Measurements from ENCODE around the gene SLC16A7.

Gene SLC16A7

DNA sequence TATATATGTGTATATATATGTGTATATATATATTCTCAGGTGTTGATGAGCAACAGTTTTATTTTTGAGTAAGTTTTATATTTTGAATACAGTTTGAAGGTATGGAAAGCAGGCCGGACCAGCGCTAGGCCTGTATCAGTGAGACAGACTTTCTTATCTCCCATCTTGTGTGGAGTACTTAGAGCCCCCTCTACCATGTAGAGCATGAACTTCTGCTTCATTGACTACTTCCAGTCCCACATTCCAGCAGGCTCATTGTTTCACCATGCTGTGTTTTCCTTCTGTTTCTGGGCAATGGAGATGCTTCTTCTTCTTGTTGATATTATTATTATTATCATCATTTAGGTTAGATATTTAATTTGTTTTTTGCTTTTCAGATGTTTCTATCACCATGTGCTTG is 76.4 kb downstream of the SLC16A7 start:
- DNase-seq, result no peak

- DNase-seq, result no peak
Measured at GRCh38 chr12:59675461-59675860, 79.6 kb downstream of the SLC16A7 start.

- DNase-seq, result no peak
Measured at GRCh38 chr12:59677857-59678256, 82.0 kb downstream of the SLC16A7 start.

DNA sequence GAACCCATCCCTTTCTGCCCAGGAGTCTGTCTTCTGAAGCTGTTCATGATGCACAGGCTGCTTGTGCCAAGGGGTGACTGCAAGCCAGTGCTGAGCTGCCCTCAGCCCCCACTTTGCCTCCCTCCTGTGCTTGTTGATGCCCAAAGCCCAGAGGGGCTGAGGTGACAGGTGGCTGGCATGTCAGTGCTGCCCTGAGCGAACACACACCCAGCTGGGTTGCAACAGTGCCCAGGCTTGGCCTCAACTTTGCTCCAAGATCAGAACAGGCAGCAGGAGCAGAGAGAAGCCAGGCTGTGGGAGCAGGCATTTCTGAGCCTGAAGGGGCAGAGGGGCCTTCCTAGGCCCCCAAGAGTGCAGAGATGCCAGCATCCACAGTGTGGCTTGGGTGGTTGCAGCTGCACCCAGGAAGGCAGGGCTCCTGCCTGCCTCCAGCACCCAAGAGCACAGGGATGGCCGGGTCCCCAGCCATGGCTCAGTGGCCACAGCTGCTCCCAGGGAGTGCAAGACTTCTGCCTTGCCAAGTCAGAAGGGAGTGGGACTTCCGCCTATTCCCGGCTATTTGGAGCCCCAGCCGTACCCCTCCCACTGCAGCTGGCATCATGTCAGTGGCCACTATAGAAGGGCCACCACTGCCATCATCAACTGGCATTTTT is 83.1 kb downstream of the SLC16A7 start:
- no peak for DNase-seq

DNA sequence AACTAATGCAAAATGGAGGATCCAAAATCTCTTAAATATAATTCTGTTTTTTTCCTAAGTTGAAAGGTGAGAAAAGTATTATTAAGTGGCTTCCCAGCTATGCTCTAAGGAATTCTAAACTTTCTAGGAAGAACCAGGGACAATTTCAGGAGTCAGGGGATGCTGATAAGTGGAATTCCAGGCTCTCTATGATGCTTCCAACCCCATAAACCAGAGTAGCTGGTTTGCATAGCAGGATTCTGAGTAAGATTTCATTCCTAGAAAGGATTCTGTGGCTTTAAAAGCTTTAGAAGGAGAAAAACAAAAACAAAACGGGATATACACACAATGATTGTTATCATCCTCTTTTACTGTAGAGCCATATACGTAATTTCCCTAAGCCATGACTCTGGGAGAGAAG is 93.9 kb downstream of the SLC16A7 start:
- no peak for DNase-seq

DNA sequence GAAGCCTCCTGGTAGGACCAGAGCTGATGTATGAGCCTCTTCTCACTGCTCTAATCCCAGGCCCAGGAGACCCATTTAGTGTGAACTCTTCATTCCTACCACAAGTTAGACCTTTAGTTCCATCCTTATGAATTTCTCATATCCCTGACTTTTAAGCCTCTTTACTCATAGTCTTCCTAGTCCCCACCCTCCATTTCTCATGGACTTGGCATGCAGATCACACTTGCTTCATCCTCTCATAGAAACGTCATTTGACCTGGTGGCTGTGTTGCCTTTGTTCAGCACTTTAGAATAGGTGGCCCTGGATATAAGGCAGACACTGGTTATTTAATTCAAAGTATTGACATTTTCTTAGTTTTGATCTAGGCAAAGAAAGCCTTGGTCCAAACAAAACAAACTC is 99.5 kb downstream of the SLC16A7 start:
- no peak for DNase-seq

- no peak for DNase-seq
Measured at GRCh38 chr12:59698600-59698999, 102.8 kb downstream of the SLC16A7 start.

DNA sequence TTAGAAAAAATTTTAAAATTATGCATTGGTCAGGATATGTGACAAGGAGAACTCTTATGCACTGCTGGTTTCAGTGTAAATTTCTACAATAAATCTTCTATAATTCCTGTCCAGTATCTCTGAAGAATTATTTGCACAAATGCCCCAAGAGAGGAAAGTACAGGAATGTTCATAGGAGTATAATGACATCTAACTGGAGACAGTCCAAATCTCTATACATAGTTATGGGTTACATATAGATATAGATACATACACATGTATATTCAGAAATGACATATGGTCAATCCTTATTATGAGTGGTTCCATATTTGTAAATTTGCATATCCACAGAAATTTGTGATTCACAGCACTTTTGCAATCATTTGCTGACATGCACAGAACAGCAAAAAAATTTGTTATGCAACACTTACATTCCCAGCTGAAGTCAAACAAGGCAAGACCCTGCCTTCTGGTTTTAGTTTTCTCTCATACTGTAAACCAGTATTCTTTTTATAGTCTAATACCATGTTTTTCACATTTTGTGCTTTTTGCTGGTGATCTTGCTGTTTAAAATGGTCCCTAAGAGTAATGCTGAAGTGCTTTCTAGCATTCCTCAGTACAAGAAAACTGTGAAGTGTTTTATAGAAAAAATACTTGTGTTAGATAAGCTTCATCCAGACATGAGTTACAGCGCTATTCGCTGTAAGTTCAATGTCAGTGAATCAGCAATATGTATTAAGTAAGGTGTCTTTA is 103.8 kb downstream of the SLC16A7 start:
- no peak for DNase-seq

DNA sequence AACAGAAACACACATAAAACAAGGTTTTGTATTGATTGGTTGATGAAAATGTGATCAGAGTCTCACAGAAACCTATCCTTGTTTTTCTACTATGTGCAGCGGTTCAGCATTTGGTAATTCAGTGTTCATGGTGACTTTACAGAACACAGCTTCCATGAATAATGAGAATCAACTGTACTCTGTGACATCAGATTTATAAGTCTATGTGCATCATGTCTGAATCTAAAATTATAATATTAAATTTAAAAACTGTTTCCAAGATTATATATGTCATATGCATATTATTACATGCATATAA is 104.3 kb downstream of the SLC16A7 start:
- DNase-seq, result no peak

GRCh38 chr12:59708064-59708463 is 112.2 kb downstream of the SLC16A7 start:
- no peak for DNase-seq

DNA sequence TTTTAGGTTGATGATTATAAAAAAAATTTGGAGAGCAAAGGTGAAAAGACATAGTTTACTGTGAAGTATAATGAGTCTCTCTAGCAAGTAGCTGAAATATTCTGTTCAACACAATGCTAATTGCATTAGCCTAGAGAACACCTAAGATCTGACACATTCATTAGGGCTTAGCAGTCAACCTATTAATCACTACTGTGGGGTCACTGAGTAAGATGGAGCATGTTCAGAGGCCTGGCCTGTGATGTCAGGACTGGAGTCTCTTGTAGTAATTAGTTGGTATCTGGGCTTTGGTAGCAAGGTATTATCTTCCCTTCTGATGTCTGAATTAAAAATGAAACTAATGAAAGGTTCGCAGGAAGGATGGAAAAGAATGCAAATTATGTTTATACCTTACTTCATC is 112.7 kb downstream of the SLC16A7 start:
- DNase-seq, result no peak

DNA sequence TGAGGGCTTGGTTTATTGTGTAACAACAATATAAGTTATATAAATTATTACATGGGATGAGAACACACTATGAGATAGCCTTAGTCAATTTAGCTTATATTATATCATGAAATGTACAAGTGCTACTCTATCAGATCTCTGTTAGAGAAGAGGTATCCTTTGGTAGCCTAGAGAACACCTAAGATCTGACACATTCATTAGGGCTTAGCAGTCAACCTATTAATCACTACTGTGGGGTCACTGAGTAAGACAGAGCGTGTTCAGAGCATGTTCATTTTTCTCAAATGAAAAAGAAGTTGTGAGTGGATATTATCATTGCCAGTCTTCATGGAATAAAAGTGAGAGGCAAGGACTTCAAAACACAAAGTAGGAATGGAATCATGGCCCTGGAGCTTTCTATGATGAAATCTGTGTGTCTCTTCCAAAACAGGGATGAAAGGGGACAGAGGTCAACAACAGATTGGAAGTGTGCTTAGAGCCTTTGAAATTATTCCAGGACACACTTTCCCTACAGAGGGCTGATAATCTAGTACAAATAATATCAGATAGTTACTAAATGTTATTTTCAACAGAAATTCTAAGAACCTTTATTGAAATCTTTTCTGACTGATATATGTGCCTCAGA is 114.3 kb downstream of the SLC16A7 start:
- no peak for DNase-seq

DNA sequence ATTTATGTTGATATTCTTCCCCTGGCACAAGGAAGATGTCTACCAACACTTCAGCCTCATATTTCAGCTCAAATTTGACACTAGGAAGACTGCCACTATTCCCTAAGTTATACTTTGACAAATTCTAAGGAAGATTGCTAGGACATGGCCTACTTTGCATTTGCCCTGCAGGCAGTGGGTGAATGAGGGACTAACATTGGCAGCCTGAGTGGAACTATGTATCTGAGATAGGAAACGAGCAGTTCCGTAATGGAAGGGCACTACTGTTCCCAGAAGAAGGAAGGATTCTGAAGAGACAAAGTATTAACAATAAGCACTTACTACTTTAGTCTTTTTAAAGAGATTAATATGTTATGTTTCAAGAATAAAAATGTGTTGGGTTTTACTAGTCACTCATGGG is 115.1 kb downstream of the SLC16A7 start:
- no peak for DNase-seq

GRCh38 chr12:59715434-59715833 is 119.6 kb downstream of the SLC16A7 start:
- DNase-seq, result no peak

DNA sequence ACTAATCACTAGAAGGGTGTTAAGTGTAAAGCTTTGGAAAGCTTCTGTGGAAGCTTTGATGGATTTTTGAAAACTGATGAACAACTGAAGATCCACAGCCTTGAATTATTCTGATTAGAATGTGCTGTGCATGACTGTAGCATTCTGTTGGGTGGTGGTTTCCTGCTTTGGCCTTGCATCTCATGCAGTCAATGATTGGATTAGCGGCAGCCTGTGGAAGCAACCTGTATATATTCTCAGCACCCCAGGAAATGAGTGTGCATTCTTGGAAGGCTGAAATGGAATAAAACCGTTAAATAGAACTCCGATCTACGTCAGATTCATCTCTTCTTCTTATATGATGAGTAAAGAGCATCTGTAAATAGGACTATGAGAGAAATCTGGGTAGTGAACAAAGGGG is 120.2 kb downstream of the SLC16A7 start:
- DNase-seq, result no peak

DNA sequence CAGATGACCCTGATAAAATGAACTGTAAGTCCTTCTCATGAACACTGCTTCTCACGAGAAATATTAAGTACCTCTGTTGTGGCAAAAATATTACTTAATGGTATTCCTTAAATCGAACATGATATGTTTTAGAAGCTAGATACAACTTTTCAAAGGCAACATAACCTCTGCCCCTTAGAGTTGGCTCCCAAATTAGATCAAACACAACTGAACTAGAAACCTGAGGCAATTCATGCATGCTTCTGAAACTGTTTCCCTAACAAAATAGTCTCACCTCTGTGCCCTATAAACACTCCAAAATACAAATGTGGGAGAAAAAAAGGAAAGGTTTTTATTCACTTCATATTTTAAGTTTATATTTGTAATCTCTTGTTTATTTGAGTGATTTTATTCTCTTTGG is 121.6 kb downstream of the SLC16A7 start:
- DNase-seq, result no peak

DNA sequence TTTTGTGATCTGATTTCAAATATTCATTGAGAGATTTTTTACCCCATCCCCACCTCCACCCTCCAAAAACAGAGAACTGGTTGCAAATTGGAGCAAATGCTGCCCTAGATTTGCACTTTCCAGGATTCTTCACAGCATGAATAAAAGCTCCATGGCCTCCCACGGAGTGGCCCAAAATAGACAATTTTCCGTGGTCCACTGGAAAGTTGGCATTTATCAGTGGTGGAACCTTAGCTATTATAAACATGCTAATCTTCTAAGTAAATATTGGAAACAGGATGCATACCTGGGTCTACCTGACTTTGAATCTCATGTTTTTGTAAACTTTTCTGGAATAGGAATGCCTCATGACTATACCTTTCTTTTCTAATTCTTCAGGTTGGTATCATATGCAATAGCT is 123.9 kb downstream of the SLC16A7 start:
- DNase-seq, result no peak

DNA sequence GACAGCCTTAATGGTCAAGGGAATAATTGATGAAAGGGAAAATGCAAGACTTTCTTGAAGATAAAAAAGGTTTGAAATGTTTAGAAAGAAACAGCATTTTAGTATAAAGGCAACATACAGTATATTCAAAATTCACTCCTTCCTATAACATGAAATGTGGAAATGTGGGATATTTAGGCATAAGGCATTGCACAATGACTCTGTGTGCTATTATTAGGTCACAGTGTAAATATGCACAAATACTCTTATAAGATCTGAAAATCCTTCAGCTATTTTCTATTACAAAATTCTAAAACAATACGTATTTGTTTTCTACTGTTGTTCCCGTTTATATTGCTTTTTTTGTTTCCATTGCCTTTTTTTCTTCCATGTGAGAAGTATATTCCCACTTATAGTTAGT is 127.7 kb downstream of the SLC16A7 start:
- DNase-seq, result no peak

DNA sequence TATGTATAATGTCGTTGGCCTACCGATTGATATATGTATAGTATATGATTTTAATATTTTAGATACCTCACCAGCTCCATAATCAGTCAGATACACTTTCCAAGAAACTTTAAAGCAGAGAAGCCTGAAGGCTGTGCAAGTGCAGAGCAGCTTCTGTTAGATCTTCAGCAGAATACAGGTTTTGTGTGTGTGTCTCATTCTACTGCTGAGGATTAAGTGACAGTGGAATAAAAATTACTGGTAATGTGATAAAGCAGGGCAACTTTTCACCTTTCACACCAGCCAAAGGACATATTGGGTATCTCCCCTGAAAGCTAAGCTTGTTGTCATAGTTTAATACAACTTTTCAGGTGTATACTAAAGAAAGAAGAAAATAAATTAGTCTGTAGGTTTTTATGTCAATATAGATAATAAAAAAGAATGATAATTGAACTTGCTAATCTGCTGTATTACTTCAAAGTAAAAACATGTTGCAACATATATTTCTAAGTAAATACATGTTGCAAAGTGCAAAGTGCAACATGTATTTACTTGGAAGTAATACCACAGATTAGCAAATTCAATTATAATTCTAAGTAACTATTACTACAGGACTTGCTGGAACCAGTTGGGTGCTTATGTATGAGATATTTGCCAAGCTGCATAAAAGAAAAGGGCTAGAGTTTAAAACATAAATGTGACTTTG is 128.3 kb downstream of the SLC16A7 start:
- DNase-seq, result no peak

DNA sequence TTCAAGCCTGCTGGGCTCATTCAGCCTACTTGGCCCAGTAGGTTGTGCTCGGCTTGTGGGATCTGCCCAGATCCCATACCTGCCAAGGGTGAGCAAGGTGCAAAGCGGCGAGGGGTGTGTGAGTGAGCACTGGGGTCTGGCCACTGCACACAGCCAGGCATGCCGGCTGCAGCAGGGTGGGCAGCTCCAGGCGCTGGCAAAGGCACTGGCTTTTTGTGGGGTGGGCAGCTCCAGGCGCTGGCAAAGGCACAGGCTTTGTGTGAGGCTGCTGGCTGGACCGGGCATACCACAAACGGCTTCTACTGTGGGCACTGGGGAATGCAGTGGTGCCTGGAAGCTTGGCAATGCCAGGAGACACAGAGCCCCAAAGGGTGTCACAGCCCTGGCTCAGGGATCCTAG is 137.4 kb downstream of the SLC16A7 start:
- no peak for DNase-seq

- no peak for DNase-seq
Measured at GRCh38 chr12:59734371-59734770, 138.5 kb downstream of the SLC16A7 start.

- DNase-seq, result no peak
Measured at GRCh38 chr12:59735231-59735630, 139.4 kb downstream of the SLC16A7 start.

DNA sequence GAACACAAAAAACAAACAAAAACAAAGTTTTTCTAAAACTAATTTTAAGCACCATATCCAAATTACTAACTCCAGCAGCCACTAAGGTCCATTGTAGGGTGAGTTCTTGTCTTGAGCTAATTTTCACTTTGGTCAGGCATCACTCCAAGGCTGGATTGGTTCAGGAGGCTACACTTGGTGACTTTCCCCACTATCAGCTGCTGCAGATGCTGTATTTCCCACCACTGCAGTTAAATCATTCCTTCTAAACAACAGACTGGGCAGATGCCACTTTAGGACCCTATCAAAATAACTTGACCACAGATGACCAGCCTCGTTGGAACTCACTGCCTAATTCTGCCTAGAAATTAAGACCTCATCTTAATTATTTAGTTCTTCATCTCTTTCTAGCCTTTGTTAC is 140.5 kb downstream of the SLC16A7 start:
- DNase-seq, result no peak

DNA sequence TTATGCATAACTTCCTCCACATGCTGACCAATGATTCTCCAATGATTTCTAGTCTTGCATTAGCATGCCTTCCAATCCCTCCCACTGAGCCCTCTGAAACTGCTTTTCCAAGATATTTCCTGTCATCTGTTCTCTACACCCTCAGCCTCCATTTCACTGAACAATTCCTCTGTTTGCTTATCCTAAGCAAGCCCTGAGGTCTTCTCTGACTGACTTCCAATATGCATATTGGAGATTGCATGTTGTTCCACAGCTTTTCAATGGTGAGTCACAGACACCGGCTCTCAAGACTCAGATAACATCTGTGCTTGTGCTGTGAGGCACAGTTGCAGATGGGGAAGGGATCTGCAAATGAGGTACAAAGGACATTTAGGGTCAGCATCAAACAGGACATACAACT is 141.0 kb downstream of the SLC16A7 start:
- DNase-seq, result no peak

Measured in CD4-positive, alpha-beta T cell treated with Interferon alpha-2 for 1 hour (primary cell).